Measurements from ENCODE around the gene PCDHGA6. TPM values are rescaled to one million over a fixed set of nuclear protein-coding genes. Genes with fewer than 3 reads are reported as not detected.
A peak's percentile ranks its signal among the peaks of the same experiment; 100 is the strongest.

The PCDHGA6 gene
- total and polyA plus RNA-seq, 9 of the 15 experiments (the other 6 are each of a cell fraction or from before 2014, with no cell fraction given), result 0.01 to 0.18 (median 0.09) TPM; not detected in 1

DNA sequence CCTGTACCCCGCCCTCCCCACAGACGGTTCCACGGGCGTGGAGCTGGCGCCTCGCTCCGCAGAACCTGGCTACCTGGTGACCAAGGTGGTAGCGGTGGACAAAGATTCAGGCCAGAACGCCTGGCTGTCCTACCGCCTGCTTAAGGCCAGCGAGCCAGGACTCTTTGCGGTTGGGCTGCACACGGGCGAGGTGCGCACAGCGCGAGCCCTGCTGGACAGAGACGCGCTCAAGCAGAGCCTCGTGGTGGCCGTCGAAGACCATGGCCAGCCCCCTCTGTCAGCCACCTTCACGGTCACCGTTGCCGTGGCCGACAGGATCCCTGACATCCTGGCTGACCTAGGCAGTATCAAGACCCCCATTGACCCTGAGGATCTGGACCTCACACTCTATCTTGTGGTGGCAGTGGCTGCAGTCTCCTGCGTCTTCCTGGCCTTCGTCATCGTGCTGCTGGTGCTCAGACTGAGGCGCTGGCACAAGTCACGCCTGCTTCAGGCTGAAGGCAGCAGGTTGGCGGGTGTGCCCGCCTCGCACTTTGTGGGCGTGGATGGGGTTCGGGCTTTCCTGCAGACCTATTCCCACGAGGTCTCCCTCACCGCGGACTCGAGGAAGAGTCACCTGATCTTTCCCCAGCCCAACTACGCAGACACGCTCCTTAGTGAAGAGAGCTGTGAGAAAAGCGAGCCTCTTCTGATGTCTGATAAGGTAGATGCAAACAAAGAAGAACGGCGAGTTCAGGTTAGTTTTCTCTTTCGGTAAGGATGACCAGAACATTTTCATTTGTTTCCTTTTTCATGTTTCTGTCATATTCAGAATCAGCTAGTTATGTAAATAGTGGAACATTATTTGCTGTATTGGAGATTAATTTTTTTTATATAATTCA lies 7.4 kb upstream of the PCDHGA6 start:
- Histone ChIP-seq H3K36me3 (ENCODE audit: control insufficient read depth, insufficient read depth, low read length) (no peaks in the 10 kb centered on the region), H3K4me2 (ENCODE audit: insufficient read depth, low read length) (no peak overlapping the region), H3K27me3 (ENCODE audit: control insufficient read depth in 2 of 2, insufficient read depth in 2 of 2, low read length in 2 of 2) (peaks cover 16 to 41% of the 10 kb centered on the region in 2 experiments), H3K4me1 (replicated peaks in 1 of 2; ENCODE audit: control insufficient read depth in 2 of 2, insufficient read depth in 2 of 2, low read length in 2 of 2) (peaks cover 0 to 12% of the 10 kb centered on the region in 2 experiments; a peak in 1 of 5 replicates), H3K9me1 (ENCODE audit: control insufficient read depth, insufficient read depth, low read length) (no peaks in the 10 kb centered on the region), H4K20me1 (replicated peaks; ENCODE audit: control insufficient read depth, insufficient read depth, low read length) (no peaks in the 10 kb centered on the region), H2AFZ (ENCODE audit: low read depth, low read length) (no peak overlapping the region), H3K9ac (ENCODE audit: insufficient read depth in 1 of 2, low read depth in 2 of 2, low read length in 2 of 2) (0 out of 4 replicates have a peak overlapping the region, but pooled peaks of 1 of the 2 experiments have one; percentile 20), H3K27ac (ENCODE audit: extremely low read depth, low read depth, low read length) (no peak overlapping the region), H3K79me2 (ENCODE audit: control insufficient read depth, insufficient read depth, low read length) (no peaks in the 10 kb centered on the region), H3K9me3 (replicated peaks; ENCODE audit: control insufficient read depth, insufficient read depth, low read depth, low read length) (no peaks in the 10 kb centered on the region), H3K4me3 (no peak overlapping the region)
- 5% methylated on average over 40 of the region's 46 CpGs for WGBS (ENCODE audit: insufficient coverage, low coverage, missing lambda C conversion rate)
- CTCF ChIA-PET (ENCODE audit: low intra/inter-chr PET ratio), result no interaction called here
- POLR2A ChIA-PET, result no interaction called here
- ATAC-seq (no peak), DNase-seq (ENCODE audit: extremely low read depth in 1 of 4, low spot score in 3 of 4) (no peak), FAIRE-seq (no peak)
- in situ Hi-C loops (cut with MboI), result no loop called here
- TF ChIP-seq ZNF75A (CRISPR knock-in tag; IDR thresholded peaks at IDR 0.05), result 0 out of 2 replicates have a peak, but pooled peaks have one; percentile 64
- no peak for TF ChIP-seq SNRNP70 (optimal IDR thresholded peaks at IDR 0.05; ENCODE audit: low read depth, low read length)
- TF ChIP-seq, protein P1, sequence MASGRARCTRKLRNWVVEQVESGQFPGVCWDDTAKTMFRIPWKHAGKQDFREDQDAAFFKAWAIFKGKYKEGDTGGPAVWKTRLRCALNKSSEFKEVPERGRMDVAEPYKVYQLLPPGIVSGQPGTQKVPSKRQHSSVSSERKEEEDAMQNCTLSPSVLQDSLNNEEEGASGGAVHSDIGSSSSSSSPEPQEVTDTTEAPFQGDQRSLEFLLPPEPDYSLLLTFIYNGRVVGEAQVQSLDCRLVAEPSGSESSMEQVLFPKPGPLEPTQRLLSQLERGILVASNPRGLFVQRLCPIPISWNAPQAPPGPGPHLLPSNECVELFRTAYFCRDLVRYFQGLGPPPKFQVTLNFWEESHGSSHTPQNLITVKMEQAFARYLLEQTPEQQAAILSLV (tag; IDR thresholded peaks at IDR 0.05), result no peak
- no peak for TF ChIP-seq ZNF586 (CRISPR knock-in tag; conservative IDR thresholded peaks at IDR 0.05)
- intact Hi-C loops (cut with micrococcal nuclease), result no loop called here
- BruUV-seq (replicated peaks), result no TSS peak
